Measurements from ENCODE around the gene GNAT1. TPM values are rescaled to one million over a fixed set of nuclear protein-coding genes. Genes with fewer than 3 reads are reported as not detected.

GNAT1 gene
- total and polyA plus RNA-seq, 2 of the 13 experiments (the other 11 are each of a cell fraction or from before 2014, with no cell fraction given) = 0.15 TPM; not detected in 1

DNA sequence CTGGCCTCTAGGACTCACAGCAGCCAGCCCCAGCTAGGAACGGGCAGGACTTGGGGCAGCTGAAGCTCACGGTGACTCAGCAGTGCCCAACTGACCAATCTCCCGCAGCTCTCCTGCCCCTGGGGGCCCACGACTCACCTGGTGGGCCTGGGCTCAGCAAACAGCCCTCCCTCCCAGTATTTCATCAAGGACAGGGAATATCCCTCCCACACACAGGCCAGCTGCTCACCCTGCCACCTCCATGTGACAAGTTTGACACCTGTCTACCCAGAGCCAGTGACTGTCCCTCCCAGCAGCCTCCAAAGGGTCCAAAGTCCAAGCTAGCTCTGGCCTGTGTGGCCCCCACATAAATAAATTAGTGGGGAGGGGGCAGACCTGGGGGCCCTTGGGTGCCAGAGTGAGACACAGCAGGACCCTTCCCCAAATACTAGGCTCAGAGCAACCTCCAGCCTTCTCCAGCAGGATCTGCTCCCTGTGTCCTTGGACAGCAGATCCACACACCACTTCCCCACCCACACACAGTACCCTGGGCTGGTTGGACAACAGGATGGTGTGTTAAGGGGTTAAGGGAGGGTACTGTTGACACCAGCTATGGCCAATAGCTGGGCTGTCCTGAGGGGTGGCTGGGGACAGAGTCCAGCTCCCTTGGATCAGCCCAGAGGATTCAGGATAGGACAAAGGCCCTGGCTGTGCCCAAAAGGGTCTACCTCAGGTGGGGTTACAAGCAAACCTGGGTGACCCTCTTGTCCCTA is 4.3 kb downstream of the GNAT1 start (continued):
- TF ChIP-seq, protein P1, sequence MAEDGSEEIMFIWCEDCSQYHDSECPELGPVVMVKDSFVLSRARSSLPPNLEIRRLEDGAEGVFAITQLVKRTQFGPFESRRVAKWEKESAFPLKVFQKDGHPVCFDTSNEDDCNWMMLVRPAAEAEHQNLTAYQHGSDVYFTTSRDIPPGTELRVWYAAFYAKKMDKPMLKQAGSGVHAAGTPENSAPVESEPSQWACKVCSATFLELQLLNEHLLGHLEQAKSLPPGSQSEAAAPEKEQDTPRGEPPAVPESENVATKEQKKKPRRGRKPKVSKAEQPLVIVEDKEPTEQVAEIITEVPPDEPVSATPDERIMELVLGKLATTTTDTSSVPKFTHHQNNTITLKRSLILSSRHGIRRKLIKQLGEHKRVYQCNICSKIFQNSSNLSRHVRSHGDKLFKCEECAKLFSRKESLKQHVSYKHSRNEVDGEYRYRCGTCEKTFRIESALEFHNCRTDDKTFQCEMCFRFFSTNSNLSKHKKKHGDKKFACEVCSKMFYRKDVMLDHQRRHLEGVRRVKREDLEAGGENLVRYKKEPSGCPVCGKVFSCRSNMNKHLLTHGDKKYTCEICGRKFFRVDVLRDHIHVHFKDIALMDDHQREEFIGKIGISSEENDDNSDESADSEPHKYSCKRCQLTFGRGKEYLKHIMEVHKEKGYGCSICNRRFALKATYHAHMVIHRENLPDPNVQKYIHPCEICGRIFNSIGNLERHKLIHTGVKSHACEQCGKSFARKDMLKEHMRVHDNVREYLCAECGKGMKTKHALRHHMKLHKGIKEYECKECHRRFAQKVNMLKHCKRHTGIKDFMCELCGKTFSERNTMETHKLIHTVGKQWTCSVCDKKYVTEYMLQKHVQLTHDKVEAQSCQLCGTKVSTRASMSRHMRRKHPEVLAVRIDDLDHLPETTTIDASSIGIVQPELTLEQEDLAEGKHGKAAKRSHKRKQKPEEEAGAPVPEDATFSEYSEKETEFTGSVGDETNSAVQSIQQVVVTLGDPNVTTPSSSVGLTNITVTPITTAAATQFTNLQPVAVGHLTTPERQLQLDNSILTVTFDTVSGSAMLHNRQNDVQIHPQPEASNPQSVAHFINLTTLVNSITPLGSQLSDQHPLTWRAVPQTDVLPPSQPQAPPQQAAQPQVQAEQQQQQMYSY (CRISPR knock-in tag; IDR thresholded peaks at IDR 0.05) = peak; percentile 66
- peak; percentile 80; the same call in 1 of the 2 replicates for TF ChIP-seq ZNF878 (CRISPR knock-in tag; IDR thresholded peaks at IDR 0.05)
- TF ChIP-seq YEATS2 (CRISPR knock-in tag; IDR thresholded peaks at IDR 0.05; ENCODE audit: borderline replicate concordance) = 0 out of 2 replicates have a peak, but pooled peaks have one; percentile 46
- TF ChIP-seq ZNF232 (CRISPR knock-in tag; IDR thresholded peaks at IDR 0.05; ENCODE audit: borderline replicate concordance) = peak; percentile 80
- no peak for TF ChIP-seq PHF5A (CRISPR knock-in tag; IDR thresholded peaks at IDR 0.05; ENCODE audit: low read depth, unreplicated experiment)
- TF ChIP-seq KMT2A (CRISPR knock-in tag; IDR thresholded peaks at IDR 0.05) = no peak
- peak; percentile 71; the same call in 1 of the 2 replicates for TF ChIP-seq ZNF775 (CRISPR knock-in tag; IDR thresholded peaks at IDR 0.05; ENCODE audit: borderline replicate concordance)
- TF ChIP-seq NCOR1 (IDR thresholded peaks at IDR 0.05; ENCODE audit: borderline replicate concordance, low read length) = peak; percentile 97
- peak; percentile 55; the same call in 1 of the 2 replicates for TF ChIP-seq NRL (CRISPR knock-in tag; IDR thresholded peaks at IDR 0.05; ENCODE audit: borderline replicate concordance)
- peak; percentile 57; the same call in 1 of the 2 replicates for TF ChIP-seq JDP2 (CRISPR knock-in tag; IDR thresholded peaks at IDR 0.05; ENCODE audit: borderline replicate concordance)
- peak; percentile 85 for TF ChIP-seq KLF6 (CRISPR knock-in tag; IDR thresholded peaks at IDR 0.05)
- TF ChIP-seq ZNF432 (CRISPR knock-in tag; IDR thresholded peaks at IDR 0.05; ENCODE audit: borderline replicate concordance) = no peak
- TF ChIP-seq, protein P2, sequence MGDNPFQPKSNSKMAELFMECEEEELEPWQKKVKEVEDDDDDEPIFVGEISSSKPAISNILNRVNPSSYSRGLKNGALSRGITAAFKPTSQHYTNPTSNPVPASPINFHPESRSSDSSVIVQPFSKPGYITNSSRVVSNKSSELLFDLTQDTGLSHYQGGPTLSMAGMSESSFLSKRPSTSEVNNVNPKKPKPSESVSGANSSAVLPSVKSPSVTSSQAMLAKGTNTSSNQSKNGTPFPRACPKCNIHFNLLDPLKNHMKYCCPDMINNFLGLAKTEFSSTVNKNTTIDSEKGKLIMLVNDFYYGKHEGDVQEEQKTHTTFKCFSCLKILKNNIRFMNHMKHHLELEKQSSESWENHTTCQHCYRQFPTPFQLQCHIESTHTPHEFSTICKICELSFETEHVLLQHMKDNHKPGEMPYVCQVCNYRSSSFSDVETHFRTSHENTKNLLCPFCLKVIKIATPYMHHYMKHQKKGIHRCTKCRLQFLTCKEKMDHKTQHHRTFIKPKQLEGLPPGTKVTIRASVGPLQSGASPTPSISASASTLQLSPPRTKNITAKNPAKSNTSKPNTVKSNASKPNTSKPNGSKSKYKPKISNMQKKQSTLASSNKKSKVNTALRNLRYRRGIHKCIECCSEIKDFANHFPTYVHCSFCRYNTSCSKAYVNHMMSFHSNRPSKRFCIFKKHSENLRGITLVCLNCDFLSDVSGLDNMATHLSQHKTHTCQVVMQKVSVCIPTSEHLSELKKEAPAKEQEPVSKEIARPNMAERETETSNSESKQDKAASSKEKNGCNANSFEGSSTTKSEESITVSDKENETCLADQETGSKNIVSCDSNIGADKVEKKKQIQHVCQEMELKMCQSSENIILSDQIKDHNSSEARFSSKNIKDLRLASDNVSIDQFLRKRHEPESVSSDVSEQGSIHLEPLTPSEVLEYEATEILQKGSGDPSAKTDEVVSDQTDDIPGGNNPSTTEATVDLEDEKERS (CRISPR knock-in tag; IDR thresholded peaks at IDR 0.05) = peak; percentile 92
- no peak; the same call in 1 of the 2 replicates for TF ChIP-seq ZNF629 (CRISPR knock-in tag; conservative IDR thresholded peaks at IDR 0.05)
- peak; percentile 95 for TF ChIP-seq ZNF431 (CRISPR knock-in tag; IDR thresholded peaks at IDR 0.05; ENCODE audit: borderline replicate concordance, low read depth)
- no peak for TF ChIP-seq RFX1 (IDR thresholded peaks at IDR 0.05)
- TF ChIP-seq, protein P3, sequence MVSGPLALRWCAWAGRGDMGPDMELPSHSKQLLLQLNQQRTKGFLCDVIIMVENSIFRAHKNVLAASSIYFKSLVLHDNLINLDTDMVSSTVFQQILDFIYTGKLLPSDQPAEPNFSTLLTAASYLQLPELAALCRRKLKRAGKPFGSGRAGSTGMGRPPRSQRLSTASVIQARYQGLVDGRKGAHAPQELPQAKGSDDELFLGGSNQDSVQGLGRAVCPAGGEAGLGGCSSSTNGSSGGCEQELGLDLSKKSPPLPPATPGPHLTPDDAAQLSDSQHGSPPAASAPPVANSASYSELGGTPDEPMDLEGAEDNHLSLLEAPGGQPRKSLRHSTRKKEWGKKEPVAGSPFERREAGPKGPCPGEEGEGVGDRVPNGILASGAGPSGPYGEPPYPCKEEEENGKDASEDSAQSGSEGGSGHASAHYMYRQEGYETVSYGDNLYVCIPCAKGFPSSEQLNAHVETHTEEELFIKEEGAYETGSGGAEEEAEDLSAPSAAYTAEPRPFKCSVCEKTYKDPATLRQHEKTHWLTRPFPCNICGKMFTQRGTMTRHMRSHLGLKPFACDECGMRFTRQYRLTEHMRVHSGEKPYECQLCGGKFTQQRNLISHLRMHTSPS (CRISPR knock-in tag; IDR thresholded peaks at IDR 0.05; ENCODE audit: low read depth) = peak; percentile 96
- peak; percentile 73 for TF ChIP-seq TARDBP (CRISPR knock-in tag; IDR thresholded peaks at IDR 0.05)
- TF ChIP-seq ZNF720 (CRISPR knock-in tag; IDR thresholded peaks at IDR 0.05) = no peak

Measured in HepG2 (cell line).